B cell (primary cell): Measurements from ENCODE around the gene SSX2IP. TPM values are rescaled to one million over a fixed set of nuclear protein-coding genes. Genes with fewer than 3 reads are reported as not detected.

Source experiments
- ATAC-seq: fragments of 200-7000 bp; cut with Tn5 transposase; one replicate; pipeline ENCODE4 v1.10.0; 2021; ENCODE audit warnings: low read depth, mild to moderate bottlenecking, moderate number of reproducible peaks, moderate library complexity
- CTCF ChIA-PET: fragments of 350-600 bp; sonication (Branson Sonifier 250); formaldehyde crosslinking; loops from one replicate; lab custom pipeline; 2021; ENCODE audit warnings: antibody characterized with exemption, inconsistent platforms; lab: Charles Lee
- POLR2A ChIA-PET: fragments of 350-600 bp; sonication (Branson Sonifier 250); formaldehyde crosslinking; loops from one replicate; lab custom pipeline; 2021; ENCODE audit warnings: antibody characterized with exemption; lab: Charles Lee
- DNase-seq: peaks from one replicate; pipeline ENCODE4 v3.0.0; 2013
- H2AFZ ChIP-seq: 2 replicates; pipeline ENCODE4 v1.6.1; 2012; ENCODE audit warnings: mild to moderate bottlenecking, low read depth, low read length; ENCODE audit not compliant: insufficient read depth, poor library complexity, severe bottlenecking
- H3K27ac ChIP-seq, 2 donors: 1 replicate in 1 of 2; 2 replicates in 1 of 2; pipeline ENCODE4 v1.5.1; 2012 to 2013; ENCODE audit warnings: low read length in 2 of 2, mild to moderate bottlenecking in 2 of 2, moderate library complexity in 1 of 2
- H3K27me3 ChIP-seq, 4 experiments: fragments of 200-600 bp in 1 of 4; sonication (generic) in 1 of 4; replicated peaks in 1 of 4; 1 replicate in 2 of 4; 2 replicates in 2 of 4; pipeline versions ENCODE4 v1.6.1 to v1.7.0; 2013 to 2016; ENCODE audit warnings: low read length in 3 of 4, mild to moderate bottlenecking in 2 of 4, mixed read lengths in 1 of 4, moderate library complexity in 1 of 4; ENCODE audit not compliant: insufficient read depth in 4 of 4, control insufficient read depth in 3 of 4; ENCODE audit errors: control extremely low read depth in 1 of 4
- H3K36me3 ChIP-seq, 2 experiments: replicated peaks in 1 of 2; 1 replicate in 1 of 2; 2 replicates in 1 of 2; pipeline versions ENCODE4 v1.6.1 to v1.7.1; 2013; ENCODE audit warnings: low read length in 1 of 2; ENCODE audit not compliant: insufficient read depth in 2 of 2, control insufficient read depth in 1 of 2; ENCODE audit errors: control extremely low read depth in 1 of 2, extremely low read depth in 1 of 2
- H3K4me1 ChIP-seq, 2 donors: fragments of 200-600 bp in 1 of 2; sonication (generic) in 1 of 2; 1 replicate in 1 of 2; 2 replicates in 1 of 2; pipeline versions ENCODE4 v1.5.1 to v1.6.1; 2013 to 2017; ENCODE audit warnings: low read length in 2 of 2; ENCODE audit not compliant: control insufficient read depth in 2 of 2, insufficient read depth in 2 of 2
- H3K4me2 ChIP-seq: replicated peaks from 2 replicates; pipeline ENCODE3; 2012; ENCODE audit warnings: mild to moderate bottlenecking, low read depth, low read length; ENCODE audit not compliant: poor library complexity, severe bottlenecking
- H3K4me3 ChIP-seq, 5 experiments: fragments of 200-600 bp in 1 of 5; sonication (generic) in 1 of 5; 1 replicate in 3 of 5; 2 replicates in 2 of 5; pipeline versions ENCODE4 v1.5.1 to v1.7.0; 2011 to 2016; ENCODE audit warnings: low read length in 4 of 5, mild to moderate bottlenecking in 4 of 5, low read depth in 2 of 5, control low read depth in 1 of 5, moderate library complexity in 1 of 5; ENCODE audit not compliant: insufficient read depth in 1 of 5; ENCODE audit errors: control extremely low read depth in 1 of 5, extremely low read depth in 1 of 5
- H3K79me2 ChIP-seq: fragments of 200-600 bp; sonication (generic); one replicate; pipeline ENCODE4 v1.6.0; 2016; ENCODE audit warnings: low read length; ENCODE audit not compliant: control insufficient read depth, insufficient read depth
- H3K9ac ChIP-seq: fragments of 200-600 bp; sonication (generic); 2 replicates; pipeline ENCODE4 v1.6.1; 2017; ENCODE audit warnings: mild to moderate bottlenecking, low read length, moderate library complexity
- H3K9me3 ChIP-seq, 3 donors: one replicate each; pipeline versions ENCODE4 v1.6.1 to v1.7.1; 2013; ENCODE audit warnings: low read length in 2 of 3; ENCODE audit not compliant: control insufficient read depth in 2 of 3, insufficient read depth in 1 of 3; ENCODE audit errors: control extremely low read depth in 1 of 3
- H4K20me1 ChIP-seq: 2 replicates; pipeline ENCODE4 v1.6.0; 2012; ENCODE audit warnings: mild to moderate bottlenecking, low read length; ENCODE audit not compliant: insufficient read depth, control insufficient read depth, poor library complexity, severe bottlenecking
- H3K27ac Mint-ChIP-seq: one replicate; pipeline ENCODE4 v1.8.0; 2021; ENCODE audit warnings: mixed read lengths
- H3K27me3 Mint-ChIP-seq: one replicate; pipeline ENCODE4 v1.8.0; 2021; ENCODE audit warnings: mixed read lengths
- H3K4me1 Mint-ChIP-seq: one replicate; pipeline ENCODE4 v1.8.0; 2021; ENCODE audit warnings: mixed read lengths
- H3K4me3 Mint-ChIP-seq: one replicate; pipeline ENCODE4 v1.8.0; 2021; ENCODE audit warnings: mixed read lengths
- H3K9me3 Mint-ChIP-seq: one replicate; pipeline ENCODE4 v1.8.0; 2022; ENCODE audit warnings: mixed read lengths; ENCODE audit not compliant: insufficient read depth
- EZH2 ChIP-seq: IDR thresholded peaks from 2 replicates; pipeline ENCODE4 v1.6.1; 2012; ENCODE audit warnings: borderline replicate concordance, low read depth, mild to moderate bottlenecking, moderate library complexity, low read length; ENCODE audit not compliant: insufficient read depth, poor library complexity, severe bottlenecking
- WGBS: methylation state at CpG from one replicate; pipeline ENCODE4 v1.1.5; 2013; ENCODE audit warnings: missing lambda C conversion rate; ENCODE audit not compliant: insufficient coverage; 5-methylcytosine and 5-hydroxymethylcytosine counted together
- intact Hi-C: fragments of 100-400 bp; cut with micrococcal nuclease; formaldehyde crosslinking; loops from one replicate; pipeline ENCODE4 v1.10.0; 2022
- polyA plus RNA-seq: library from polyadenylated mRNA; depleted of rRNA; stranded (reverse); fragments of >200 nt; gene quantifications from 2 replicates; pipeline ENCODE4 v1.2.3, GENCODE V29; 2012
- total RNA-seq, 2 donors: library from RNA; stranded (reverse); fragments of 120-200 nt in 1 of 2; gene quantifications; 1 replicate in 1 of 2; 2 replicates in 1 of 2; pipeline versions ENCODE4 v1.2.3 to v1.2.4, GENCODE V29; 2013 to 2022
- TF ChIP-seq, protein P1 (sequence below): fragments of 200-600 bp; IDR thresholded peaks from one replicate; pipeline ENCODE4 v1.8.0; 2022; ENCODE audit warnings: antibody characterized with exemption, mild to moderate bottlenecking

Gene SSX2IP
- total and polyA plus RNA-seq, 2 donors (not counting 1 experiment from before 2014, with no cell fraction given) = 0.95 to 10.3 TPM

DNA sequence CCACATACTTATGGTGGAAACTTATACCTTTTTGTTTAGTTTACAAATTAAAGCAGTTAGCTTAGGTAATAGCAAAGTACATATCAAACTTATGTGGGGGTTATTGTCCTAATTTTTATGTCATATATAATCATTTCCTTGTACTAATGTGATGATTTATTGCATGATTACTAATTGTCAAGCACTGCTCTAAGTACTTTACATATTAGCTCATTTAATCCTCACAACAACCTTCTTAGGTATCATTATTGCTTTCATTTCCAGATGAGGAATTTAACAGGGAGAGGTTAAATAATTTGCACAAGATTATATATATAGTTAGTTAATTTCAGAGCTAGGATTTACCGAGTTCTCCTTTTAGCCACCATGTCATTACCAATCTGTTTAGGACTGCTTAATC, 11.9 kb upstream of the SSX2IP start:
- Histone ChIP-seq H4K20me1 (no peaks in the 10 kb centered on the region), H3K9ac (no peak overlapping the region), H3K36me3 (no peaks in the 10 kb centered on the region), H2AFZ (no peak overlapping the region), H3K9me3 (no peaks in the 10 kb centered on the region), H3K4me3 (no peak overlapping the region), H3K27me3 (no peaks in the 10 kb centered on the region), H3K4me1 (peaks cover 17 to 22% of the 10 kb centered on the region in 2 donors), H3K27ac (no peak overlapping the region), H3K79me2 (no peaks in the 10 kb centered on the region), H3K4me2 (no peak overlapping the region)
- Mint-ChIP-seq H3K27me3 (peaks cover 6% of the 10 kb centered on the region), H3K4me1 (peaks cover 17% of the 10 kb centered on the region), H3K4me3 (no peak overlapping the region), H3K9me3 (no peaks in the 10 kb centered on the region), H3K27ac (no peak overlapping the region)
- DNase-seq (no peak), ATAC-seq (no peak)
- intact Hi-C loops = no loop called here
- no CpG with 5 or more reads among the region's 1 CpG for WGBS
- ChIA-PET POLR2A (no interaction called here), CTCF (interaction anchor here (0.9 kb wide), 1 partner anchor 22 kb away, joined by 3 read pairs; no protein-coding TSS in a partner anchor)
- no peak for TF ChIP-seq EZH2
- TF ChIP-seq, protein P1, sequence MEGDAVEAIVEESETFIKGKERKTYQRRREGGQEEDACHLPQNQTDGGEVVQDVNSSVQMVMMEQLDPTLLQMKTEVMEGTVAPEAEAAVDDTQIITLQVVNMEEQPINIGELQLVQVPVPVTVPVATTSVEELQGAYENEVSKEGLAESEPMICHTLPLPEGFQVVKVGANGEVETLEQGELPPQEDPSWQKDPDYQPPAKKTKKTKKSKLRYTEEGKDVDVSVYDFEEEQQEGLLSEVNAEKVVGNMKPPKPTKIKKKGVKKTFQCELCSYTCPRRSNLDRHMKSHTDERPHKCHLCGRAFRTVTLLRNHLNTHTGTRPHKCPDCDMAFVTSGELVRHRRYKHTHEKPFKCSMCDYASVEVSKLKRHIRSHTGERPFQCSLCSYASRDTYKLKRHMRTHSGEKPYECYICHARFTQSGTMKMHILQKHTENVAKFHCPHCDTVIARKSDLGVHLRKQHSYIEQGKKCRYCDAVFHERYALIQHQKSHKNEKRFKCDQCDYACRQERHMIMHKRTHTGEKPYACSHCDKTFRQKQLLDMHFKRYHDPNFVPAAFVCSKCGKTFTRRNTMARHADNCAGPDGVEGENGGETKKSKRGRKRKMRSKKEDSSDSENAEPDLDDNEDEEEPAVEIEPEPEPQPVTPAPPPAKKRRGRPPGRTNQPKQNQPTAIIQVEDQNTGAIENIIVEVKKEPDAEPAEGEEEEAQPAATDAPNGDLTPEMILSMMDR = no peak

DNA sequence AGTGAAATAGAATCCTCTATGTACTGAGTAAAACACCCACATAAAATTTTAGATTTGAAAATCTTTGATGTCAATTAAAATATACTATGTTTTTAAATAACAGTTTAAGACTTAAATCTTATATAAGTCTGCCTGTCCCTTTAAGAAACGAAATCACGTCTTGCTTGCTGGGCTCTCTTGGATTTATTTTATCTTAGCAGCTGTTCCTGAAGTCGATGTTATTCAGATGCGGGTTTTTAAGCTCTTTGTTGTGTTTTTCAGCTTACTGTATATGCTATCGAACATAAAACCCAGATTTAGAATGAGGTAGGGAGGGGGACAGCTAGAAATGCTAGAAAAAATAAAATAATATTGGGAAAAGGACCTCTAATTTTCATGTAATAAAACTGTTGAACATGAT, 11.1 kb upstream of the SSX2IP start:
- H3K36me3 ChIP-seq = no peaks in the 10 kb centered on the region
- H3K4me1 Mint-ChIP-seq = peaks cover 17% of the 10 kb centered on the region
- no peaks in the 10 kb centered on the region for H3K9me3 Mint-ChIP-seq
- no peak overlapping the region for H3K27ac ChIP-seq
- H3K4me2 ChIP-seq = no peak overlapping the region
- WGBS = no CpG with 5 or more reads among the region's 5 CpGs
- peaks cover 17 to 22% of the 10 kb centered on the region in 2 donors for H3K4me1 ChIP-seq
- H2AFZ ChIP-seq = no peak overlapping the region
- H4K20me1 ChIP-seq = no peaks in the 10 kb centered on the region
- ChIA-PET POLR2A (no interaction called here), CTCF (no interaction called here)
- intact Hi-C loops = no loop called here
- no peak overlapping the region for H3K4me3 ChIP-seq
- peaks cover 6% of the 10 kb centered on the region for H3K27me3 Mint-ChIP-seq
- H3K9ac ChIP-seq = no peak overlapping the region
- no peaks in the 10 kb centered on the region for H3K9me3 ChIP-seq
- no peak for TF ChIP-seq EZH2
- TF ChIP-seq, protein P1 = no peak
- no peak overlapping the region for H3K4me3 Mint-ChIP-seq
- ATAC-seq = no peak
- no peak for DNase-seq
- H3K27ac Mint-ChIP-seq = no peak overlapping the region
- H3K79me2 ChIP-seq = no peaks in the 10 kb centered on the region
- H3K27me3 ChIP-seq = no peaks in the 10 kb centered on the region
